ENCODE measurements around the gene INO80E.
"Not testable (repeated sequence)": the region's sequence is repeated elsewhere in the genome, so short reads cannot be mapped to it uniquely, and the experiment has no call there.

The INO80E gene

GRCh38 chr16:30010844-30011713 lies 15.0 kb downstream of the INO80E start, which contains the start of gene DOC2A:
DOC2A (minus strand) TSS chr16:30011027; CDS start chr16:30010222, 805 bp downstream.
- no peak for DNase-seq

- DNase-seq, result no peak
Measured at GRCh38 chr16:30011714-30012504, 15.9 kb downstream of the INO80E start.

- not testable (repeated sequence) for DNase-seq
Measured at GRCh38 chr16:30012598-30012997, 16.6 kb downstream of the INO80E start.

- DNase-seq, result not testable (repeated sequence)
Measured at GRCh38 chr16:30015450-30015849, 19.4 kb downstream of the INO80E start.

GRCh38 chr16:30016555-30017276 lies 20.7 kb downstream of the INO80E start:
- no peak for DNase-seq

GRCh38 chr16:30017277-30017656 lies 21.2 kb downstream of the INO80E start:
- no peak for DNase-seq

- DNase-seq, result not testable (repeated sequence)
Measured at GRCh38 chr16:30017937-30018336, 21.9 kb downstream of the INO80E start.

GRCh38 chr16:30018731-30019158 lies 22.7 kb downstream of the INO80E start:
- peak; percentile 39 for DNase-seq

GRCh38 chr16:30022887-30023286 lies 26.8 kb downstream of the INO80E start, which contains the start of gene C16orf92:
C16orf92 (plus strand) TSS chr16:30023198; CDS start chr16:30023341, 143 bp downstream.
- no peak for DNase-seq

- DNase-seq, result no peak
Measured at GRCh38 chr16:30023586-30023985, 27.5 kb downstream of the INO80E start.

- no peak for DNase-seq
Measured at GRCh38 chr16:30024451-30024850, 28.4 kb downstream of the INO80E start.

GRCh38 chr16:30025156-30025555 lies 29.1 kb downstream of the INO80E start:
- no peak for DNase-seq

- no peak for DNase-seq
Measured at GRCh38 chr16:30025574-30025973, 29.5 kb downstream of the INO80E start.

GRCh38 chr16:30026449-30026848 lies 30.4 kb downstream of the INO80E start:
- no peak for DNase-seq

- DNase-seq, result no peak
Measured at GRCh38 chr16:30027588-30028437, 31.8 kb downstream of the INO80E start.

GRCh38 chr16:30028438-30029076 lies 32.5 kb downstream of the INO80E start:
- no peak for DNase-seq

GRCh38 chr16:30030011-30030685 lies 34.1 kb downstream of the INO80E start:
- no peak for DNase-seq

GRCh38 chr16:30030841-30031413 lies 34.9 kb downstream of the INO80E start, which contains the start of gene TLCD3B:
TLCD3B (minus strand) TSS chr16:30031271; CDS start chr16:30030527, 744 bp downstream.
- DNase-seq, result no peak

- no peak for DNase-seq
Measured at GRCh38 chr16:30031477-30031918, 35.5 kb downstream of the INO80E start.
